Bone marrow (tissue), 2 donors: ENCODE data around the gene GLS.
A peak's percentile ranks its signal among the peaks of the same experiment; 100 is the strongest.
"Not testable (repeated sequence)": the region's sequence is repeated elsewhere in the genome, so short reads cannot be mapped to it uniquely, and the experiment has no call there.

Experiments used
- DNase-seq, 2 donors: peaks; one replicate each; lab custom pipeline; 2025; lab: John Stamatoyannopoulos, UW

Gene GLS

GRCh38 chr2:190885844-190886243 lies 5.2 kb downstream of the GLS start:
- DNase-seq: not testable (repeated sequence)

- no peak for DNase-seq
These were observed 6.5 kb downstream of the GLS start for GRCh38 chr2:190887089-190887488.

GRCh38 chr2:190888449-190888848 lies 7.8 kb downstream of the GLS start:
- DNase-seq: no peak

- DNase-seq: no peak
These were observed 8.7 kb downstream of the GLS start for GRCh38 chr2:190889175-190889943.

GRCh38 chr2:190891372-190891771 lies 10.8 kb downstream of the GLS start:
- DNase-seq: peak in 1 of 2 donors; percentile 41

GRCh38 chr2:190891889-190892288 lies 11.3 kb downstream of the GLS start:
- DNase-seq: no peak

- no peak for DNase-seq
These were observed 12.5 kb downstream of the GLS start for GRCh38 chr2:190893157-190893556.

GRCh38 chr2:190896477-190896876 lies 15.9 kb downstream of the GLS start:
- DNase-seq: no peak

GRCh38 chr2:190903693-190904450 lies 23.3 kb downstream of the GLS start:
- DNase-seq: no peak

- no peak for DNase-seq
These were observed 24.1 kb downstream of the GLS start for GRCh38 chr2:190904640-190905261.

GRCh38 chr2:190908532-190908931 lies 27.9 kb downstream of the GLS start:
- no peak for DNase-seq

- no peak for DNase-seq
These were observed 29.1 kb downstream of the GLS start for GRCh38 chr2:190909680-190910079.

GRCh38 chr2:190910341-190911136 lies 29.9 kb downstream of the GLS start:
- no peak for DNase-seq

- DNase-seq: no peak
These were observed 31.2 kb downstream of the GLS start for GRCh38 chr2:190911813-190912212.

- no peak for DNase-seq
These were observed 32.1 kb downstream of the GLS start for GRCh38 chr2:190912726-190913125.

- no peak for DNase-seq
These were observed 33.1 kb downstream of the GLS start for GRCh38 chr2:190913725-190914124.

GRCh38 chr2:190916829-190917228 lies 36.2 kb downstream of the GLS start:
- DNase-seq: no peak

GRCh38 chr2:190920085-190920484 lies 39.5 kb downstream of the GLS start:
- no peak for DNase-seq

- no peak for DNase-seq
These were observed 41.8 kb downstream of the GLS start for GRCh38 chr2:190922376-190922775.

- no peak for DNase-seq
These were observed 46.7 kb downstream of the GLS start for GRCh38 chr2:190927301-190927700.

GRCh38 chr2:190929919-190930318 lies 49.3 kb downstream of the GLS start:
- no peak for DNase-seq

GRCh38 chr2:190930411-190930810 lies 49.8 kb downstream of the GLS start:
- DNase-seq: no peak
